ENCODE results near the gene CERS1.
A peak's percentile ranks its signal among the peaks of the same experiment; 100 is the strongest.
"Not testable (repeated sequence)": the region's sequence is repeated elsewhere in the genome, so short reads cannot be mapped to it uniquely, and the experiment has no call there.

Gene CERS1

GRCh38 chr19:18919086-18919899 is 23.3 kb upstream of the CERS1 start, which contains the start of the genes COPE and DDX49:
Gene COPE, minus strand, starts transcription at chr19:18919387. Its CDS starts 39 bp downstream, at chr19:18919348.
Gene DDX49, plus strand, starts transcription at chr19:18919715. Its CDS starts 27 bp downstream, at chr19:18919742.
- peak; percentile 99 for DNase-seq

DNA sequence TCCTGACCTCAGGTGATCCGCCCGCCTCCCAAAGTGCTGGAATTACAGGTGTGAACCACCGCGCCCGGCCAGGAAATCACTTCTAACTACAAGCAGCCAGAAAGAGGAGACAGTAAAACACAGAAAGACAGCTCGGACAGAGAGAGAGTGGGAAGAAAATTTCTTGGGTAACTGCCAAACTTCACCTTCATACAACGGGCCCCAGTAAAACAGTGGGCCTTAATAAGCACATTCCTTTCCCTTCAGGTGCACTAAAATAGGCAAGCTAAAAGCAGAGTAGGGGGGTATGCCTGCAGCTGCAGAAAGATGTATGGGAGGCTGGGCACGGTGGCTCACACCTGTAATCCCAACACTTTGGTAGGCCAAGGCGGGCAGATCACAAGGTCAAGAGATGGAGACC is 21.6 kb upstream of the CERS1 start:
- not testable (repeated sequence) for DNase-seq

DNA sequence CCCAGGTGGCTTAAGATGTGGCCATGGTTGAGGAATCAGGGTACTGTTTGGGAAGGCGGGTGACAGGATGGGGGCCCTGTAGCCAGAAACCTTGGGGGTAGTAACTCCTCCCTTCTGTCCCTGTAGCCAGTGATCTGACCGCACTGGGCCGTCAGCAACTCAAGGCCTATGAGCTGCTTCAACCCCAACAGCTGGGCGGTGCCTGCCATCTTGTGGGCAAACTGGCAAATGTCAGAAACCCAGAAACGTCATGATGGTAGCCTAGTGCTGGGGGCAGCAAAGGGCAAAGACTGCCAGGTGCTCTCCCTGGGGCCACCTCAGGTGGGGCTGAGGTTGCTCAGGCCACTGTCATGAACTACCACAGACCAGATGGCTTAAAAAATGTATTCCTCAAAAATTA is 19.7 kb upstream of the CERS1 start:
- peak; percentile 29 for DNase-seq

DNA sequence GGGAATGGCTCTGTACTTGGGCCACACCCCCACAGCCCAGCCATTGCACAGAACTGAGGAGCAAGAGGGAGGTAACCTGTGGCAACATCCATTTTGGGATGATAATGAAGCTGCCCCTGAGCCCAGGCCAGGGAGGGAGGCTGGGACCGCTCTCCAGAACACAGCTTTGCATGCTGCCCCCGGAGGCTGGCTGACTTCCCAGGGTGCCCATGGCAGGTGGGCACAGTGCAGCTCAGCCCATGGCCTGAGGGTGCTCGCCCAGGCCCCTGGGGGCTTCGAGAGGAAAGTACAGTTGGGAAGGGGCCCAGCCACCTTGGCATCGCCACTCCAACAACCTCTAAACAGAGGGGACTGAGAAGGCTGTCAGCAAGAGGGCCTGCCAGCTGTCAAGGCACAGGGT is 17.5 kb upstream of the CERS1 start:
- DNase-seq = no peak

DNA sequence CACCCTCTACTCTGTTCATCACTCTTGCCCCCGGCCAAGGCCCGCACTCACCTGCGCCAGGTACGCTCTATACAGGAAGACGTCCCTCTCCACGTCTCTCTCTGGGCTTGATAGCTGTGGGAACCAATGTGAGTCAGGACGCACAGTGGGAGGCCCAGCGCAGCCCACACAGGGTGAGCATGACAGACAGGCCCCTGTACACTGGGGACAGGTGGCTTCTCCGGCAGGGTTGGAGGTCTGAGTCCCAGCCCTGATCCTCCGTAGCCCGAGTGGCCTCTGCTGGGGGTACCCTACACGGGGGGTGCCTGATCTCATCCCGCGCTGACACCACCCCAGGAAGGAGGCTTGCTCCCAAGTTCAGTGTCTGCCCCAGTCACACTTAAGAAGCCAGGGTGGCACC is 17.0 kb upstream of the CERS1 start:
- DNase-seq = no peak

DNA sequence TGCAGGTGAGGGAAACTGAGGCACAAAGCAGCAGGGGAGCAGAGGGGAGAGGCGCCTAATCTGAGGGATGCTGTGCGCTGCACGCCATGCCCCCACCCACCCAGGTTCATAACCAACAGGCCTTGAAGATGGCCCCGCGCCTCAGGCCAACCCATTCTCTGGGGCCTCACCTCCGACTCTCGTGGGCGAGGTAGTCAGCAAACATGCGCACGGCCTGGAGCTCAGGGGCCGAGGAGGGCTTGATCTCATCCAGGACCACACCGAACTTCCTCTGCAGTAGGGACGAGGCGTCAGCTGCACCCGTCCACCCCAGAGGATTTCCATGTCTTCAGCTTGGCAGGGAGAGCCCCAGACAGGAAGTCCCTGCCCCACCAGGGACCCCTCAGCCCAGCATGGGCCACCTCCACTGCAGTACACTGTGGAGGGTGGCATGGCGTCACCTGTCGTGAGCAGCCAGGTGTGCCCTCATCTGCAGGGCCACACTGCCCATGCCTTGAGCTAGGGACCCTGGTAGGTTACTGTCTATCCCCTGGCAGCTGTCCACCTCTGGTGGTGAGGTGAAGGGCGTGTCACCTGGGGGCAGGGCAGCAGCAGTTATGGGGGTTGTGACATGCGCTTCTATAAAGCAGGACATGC is 15.0 kb upstream of the CERS1 start:
- DNase-seq = no peak

- no peak for DNase-seq
These were observed 14.1 kb upstream of the CERS1 start for GRCh38 chr19:18910010-18910409.

DNA sequence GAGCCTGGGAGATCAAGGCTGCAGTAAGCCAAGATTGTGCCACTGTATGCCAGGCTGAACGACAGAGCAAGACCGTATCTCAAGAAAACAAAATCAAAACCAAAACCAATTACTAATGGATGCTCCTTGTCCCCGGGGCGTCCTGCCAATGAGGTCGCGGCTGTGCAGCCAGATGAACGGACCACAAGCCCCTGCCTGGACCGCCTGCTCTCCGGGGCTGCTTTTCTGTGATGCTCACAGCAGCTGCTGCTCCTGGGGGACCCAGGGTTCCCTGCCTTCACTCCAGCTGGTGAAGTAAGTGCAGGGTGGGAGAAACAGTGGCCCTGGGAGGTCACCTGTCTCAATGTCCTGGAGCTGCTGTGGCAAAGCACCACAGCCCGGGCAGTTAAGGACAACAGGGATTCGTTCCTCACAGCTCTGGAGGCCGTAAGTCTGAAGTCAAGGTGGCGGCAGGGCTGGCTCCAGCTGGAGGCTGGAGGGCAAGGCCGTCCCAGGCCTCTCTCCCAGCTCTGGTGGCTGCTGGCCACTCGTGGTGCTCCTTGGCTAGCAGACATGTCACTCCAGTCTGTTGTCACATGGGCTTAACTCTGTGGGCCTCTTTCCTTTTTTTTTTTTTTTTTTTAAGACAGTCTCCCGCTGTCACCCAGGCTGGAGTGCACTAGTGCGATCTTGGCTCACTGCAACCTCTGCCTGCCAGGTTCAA is 13.1 kb upstream of the CERS1 start:
- no peak for DNase-seq

- DNase-seq = no peak
These were observed 10.9 kb upstream of the CERS1 start for GRCh38 chr19:18906605-18907519.

- no peak for DNase-seq
These were observed 9.7 kb upstream of the CERS1 start for GRCh38 chr19:18905513-18906236.

- no peak for DNase-seq
These were observed 9.1 kb upstream of the CERS1 start for GRCh38 chr19:18905058-18905456.

GRCh38 chr19:18904334-18905057 is 8.5 kb upstream of the CERS1 start:
- no peak for DNase-seq

- no peak for DNase-seq
These were observed 7.4 kb upstream of the CERS1 start for GRCh38 chr19:18903156-18904037.

- DNase-seq = not testable (repeated sequence)
These were observed 6.6 kb upstream of the CERS1 start for GRCh38 chr19:18902519-18902918.

DNA sequence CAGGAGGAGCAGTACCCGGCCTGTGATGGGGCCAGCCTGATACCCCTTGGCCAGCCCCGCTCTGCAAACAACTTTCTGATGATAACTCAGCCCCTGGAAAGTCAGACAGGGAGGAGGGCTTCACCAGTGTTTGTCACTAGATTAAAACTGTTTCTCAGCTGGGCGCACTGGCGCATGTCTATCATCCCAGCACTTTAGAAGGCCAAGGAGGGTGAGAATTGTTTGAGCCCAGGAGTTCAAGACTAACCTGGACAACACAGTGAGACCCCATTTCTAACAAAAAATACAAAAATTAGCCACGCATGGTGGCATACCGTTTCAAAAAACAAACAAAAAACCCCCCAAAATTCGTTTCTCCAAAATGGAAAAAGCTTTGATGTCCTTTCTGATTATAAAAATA is 5.5 kb upstream of the CERS1 start:
- DNase-seq = no peak

- no peak for DNase-seq
These were observed 4.9 kb upstream of the CERS1 start for GRCh38 chr19:18900700-18901481.

DNA sequence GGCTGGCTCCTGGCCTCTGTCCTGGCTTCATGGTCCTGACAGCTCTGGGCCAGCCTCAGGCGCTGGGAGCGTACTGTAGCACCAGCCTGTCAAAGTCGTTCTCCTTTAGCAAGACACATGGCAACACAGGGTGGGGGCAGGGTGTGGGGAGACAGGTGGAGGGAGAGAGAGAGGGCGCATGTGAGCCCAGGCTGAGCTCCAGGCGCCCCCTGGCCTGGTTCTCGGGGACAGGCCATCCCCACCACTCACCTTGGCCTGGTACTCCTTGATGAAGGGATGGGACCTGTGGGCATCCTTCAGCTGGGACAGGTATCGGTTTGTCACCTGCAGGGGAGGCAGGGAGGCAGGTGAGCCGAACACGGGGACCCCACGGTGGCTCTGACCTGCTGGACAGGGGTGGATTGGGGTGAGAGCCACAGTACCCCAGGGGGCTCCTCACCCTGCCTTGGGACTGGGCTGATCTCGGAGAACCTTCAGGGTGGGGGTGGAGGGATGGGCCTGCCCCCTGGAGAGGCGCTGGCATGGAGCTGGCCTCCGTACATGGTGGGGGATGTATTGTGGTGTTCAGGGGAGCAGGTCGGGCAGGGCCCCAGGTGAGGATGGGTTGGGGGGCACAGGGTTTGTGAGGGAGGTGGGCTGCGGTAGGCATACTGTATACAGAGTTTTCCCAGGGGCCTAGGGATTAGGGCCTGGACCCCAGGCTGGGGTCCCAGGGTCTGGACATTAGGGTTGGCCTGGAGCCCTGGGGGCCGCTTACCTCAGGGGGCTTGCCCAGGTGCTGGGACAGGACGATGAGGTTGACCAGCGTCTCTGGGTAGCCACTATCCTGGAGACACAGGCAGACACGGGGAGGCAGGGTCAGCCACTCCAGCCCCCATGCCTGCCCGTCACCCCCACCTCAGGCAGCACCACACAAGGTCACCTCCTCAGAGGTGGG is 3.9 kb upstream of the CERS1 start:
- no peak for DNase-seq
